HG03521 (cell line): ENCODE results near the gene CATSPER2.
A peak's percentile ranks its signal among the peaks of the same experiment; 100 is the strongest.
"Not testable (repeated sequence)": the region's sequence is repeated elsewhere in the genome, so short reads cannot be mapped to it uniquely, and the experiment has no call there.

Experiments
- ATAC-seq: cut with Tn5 transposase; IDR thresholded peaks from one replicate; pipeline ENCODE4 v1.9.1; 2021; ENCODE audit warnings: mild to moderate bottlenecking, moderate library complexity; ENCODE audit not compliant: unreplicated experiment

Gene CATSPER2

GRCh38 chr15:43648649-43649429, at the start of gene CATSPER2:
TSS of gene CATSPER2 (minus strand) at chr15:43648844. CDS start at chr15:43648061, 783 bp downstream.
- no peak for ATAC-seq

- not testable (repeated sequence) for ATAC-seq
These were observed 44.7 kb upstream of the CATSPER2 start, which contains the start of gene CKMT1A for GRCh38 chr15:43693148-43694022. TSS of gene CKMT1A (plus strand) at chr15:43693859. CDS start at chr15:43694051, 192 bp downstream.

- ATAC-seq, result not testable (repeated sequence)
These were observed 44.0 kb upstream of the CATSPER2 start for GRCh38 chr15:43692679-43693078.

- ATAC-seq, result peak; percentile 96
These were observed 41.1 kb upstream of the CATSPER2 start for GRCh38 chr15:43689604-43690301.

- ATAC-seq, result not testable (repeated sequence)
These were observed 25.5 kb upstream of the CATSPER2 start for GRCh38 chr15:43674175-43674574.

- ATAC-seq, result not testable (repeated sequence)
These were observed 17.5 kb upstream of the CATSPER2 start for GRCh38 chr15:43666177-43666576.

GRCh38 chr15:43663333-43663732, 14.7 kb upstream of the CATSPER2 start:
- not testable (repeated sequence) for ATAC-seq

GRCh38 chr15:43662293-43662692, 13.6 kb upstream of the CATSPER2 start:
- not testable (repeated sequence) for ATAC-seq

- ATAC-seq, result not testable (repeated sequence)
These were observed 11.1 kb upstream of the CATSPER2 start for GRCh38 chr15:43659727-43660126.

GRCh38 chr15:43649430-43649926, 834 bp upstream of the CATSPER2 start:
- not testable (repeated sequence) for ATAC-seq

GRCh38 chr15:43638464-43639204, 10.0 kb downstream of the CATSPER2 start:
- not testable (repeated sequence) for ATAC-seq

- not testable (repeated sequence) for ATAC-seq
These were observed 21.7 kb downstream of the CATSPER2 start for GRCh38 chr15:43626937-43627336.

- no peak for ATAC-seq
These were observed 23.5 kb downstream of the CATSPER2 start for GRCh38 chr15:43625106-43625505.

- ATAC-seq, result not testable (repeated sequence)
These were observed 26.4 kb downstream of the CATSPER2 start for GRCh38 chr15:43622068-43622799.

- ATAC-seq, result not testable (repeated sequence)
These were observed 29.9 kb downstream of the CATSPER2 start, which contains the start of gene STRC for GRCh38 chr15:43618700-43619099. TSS of gene STRC (minus strand) at chr15:43618800. CDS start at chr15:43618722, 78 bp downstream.

GRCh38 chr15:43617750-43618149, 30.9 kb downstream of the CATSPER2 start:
- not testable (repeated sequence) for ATAC-seq

- ATAC-seq, result not testable (repeated sequence)
These were observed 46.4 kb downstream of the CATSPER2 start for GRCh38 chr15:43602233-43602632.

GRCh38 chr15:43600200-43600599, 48.4 kb downstream of the CATSPER2 start:
- not testable (repeated sequence) for ATAC-seq

- not testable (repeated sequence) for ATAC-seq
These were observed 49.5 kb downstream of the CATSPER2 start for GRCh38 chr15:43599131-43599530.
